ENCODE results near the gene P2RX4. TPM values are rescaled to one million over a fixed set of nuclear protein-coding genes. Genes with fewer than 3 reads are reported as not detected.

The P2RX4 gene
- total RNA-seq, 2 experiments from 2014 or later = 10.8 to 17.7 TPM

GRCh38 chr12:121239351-121240061 is 29.6 kb downstream of the P2RX4 start:
- CTCF ChIA-PET (ENCODE audit: unreplicated experiment) = no interaction called here
- H3K27ac ChIP-seq (ENCODE audit: low read depth, low read length, poor library complexity, severe bottlenecking) = no peak overlapping the region
- H3K4me3 ChIP-seq (ENCODE audit: low read depth, low read length, poor library complexity, severe bottlenecking) = no peak overlapping the region
- POLR2A ChIA-PET = interaction anchor here (0.6 kb wide), 2 partner anchors 19 to 638 kb away, joined by 5 to 6 read pairs; no protein-coding TSS in a partner anchor
- peaks cover 27% of the 10 kb centered on the region for H3K36me3 ChIP-seq (ENCODE audit: insufficient read depth, low read length)
- H3K4me2 ChIP-seq (ENCODE audit: low read length) = no peak overlapping the region
- no peaks in the 10 kb centered on the region for H3K79me2 ChIP-seq (ENCODE audit: insufficient read depth, low read depth, low read length)
- TF ChIP-seq EZH2phosphoT487 (IDR thresholded peaks at IDR 0.05; ENCODE audit: borderline replicate concordance, low read depth, low read length) (no peak), CTCF (conservative IDR thresholded peaks at IDR 0.05; ENCODE audit: low read length) (no peak)
- no peaks in the 10 kb centered on the region for H4K20me1 ChIP-seq (ENCODE audit: insufficient read depth, low read length)
- H3K9me3 ChIP-seq (ENCODE audit: low read length) = no peaks in the 10 kb centered on the region
- no peak for DNase-seq (ENCODE audit: low spot score)
- TSS peak; percentile 46 for BruUV-seq (replicated peaks)
- intact Hi-C loops (cut with micrococcal nuclease; ENCODE audit: unreplicated experiment) = no loop called here
- no peak overlapping the region for H2AFZ ChIP-seq (ENCODE audit: low read length)
- H3K4me1 ChIP-seq (ENCODE audit: insufficient read depth, low read length, poor library complexity, severe bottlenecking) = no peaks in the 10 kb centered on the region
- no peaks in the 10 kb centered on the region for H3K9me2 ChIP-seq (ENCODE audit: insufficient read depth, low read length)

GRCh38 chr12:121240062-121240420 is 30.1 kb downstream of the P2RX4 start:
- no peak overlapping the region for H3K27ac ChIP-seq (ENCODE audit: low read depth, low read length, poor library complexity, severe bottlenecking)
- H3K4me2 ChIP-seq (ENCODE audit: low read length) = no peak overlapping the region
- no peaks in the 10 kb centered on the region for H3K79me2 ChIP-seq (ENCODE audit: insufficient read depth, low read depth, low read length)
- no peaks in the 10 kb centered on the region for H3K9me2 ChIP-seq (ENCODE audit: insufficient read depth, low read length)
- ChIA-PET CTCF (ENCODE audit: unreplicated experiment) (no interaction called here), POLR2A (interaction anchor here (0.5 kb wide), 1 partner anchor 365 kb away, joined by 4 read pairs; no protein-coding TSS in a partner anchor)
- intact Hi-C loops (cut with micrococcal nuclease; ENCODE audit: unreplicated experiment) = no loop called here
- no TSS peak for BruUV-seq (replicated peaks)
- no peaks in the 10 kb centered on the region for H4K20me1 ChIP-seq (ENCODE audit: insufficient read depth, low read length)
- no peaks in the 10 kb centered on the region for H3K9me3 ChIP-seq (ENCODE audit: low read length)
- no peaks in the 10 kb centered on the region for H3K4me1 ChIP-seq (ENCODE audit: insufficient read depth, low read length, poor library complexity, severe bottlenecking)
- DNase-seq (ENCODE audit: low spot score) = no peak
- H2AFZ ChIP-seq (ENCODE audit: low read length) = no peak overlapping the region
- TF ChIP-seq CTCF (conservative IDR thresholded peaks at IDR 0.05; ENCODE audit: low read length) (no peak), EZH2phosphoT487 (IDR thresholded peaks at IDR 0.05; ENCODE audit: borderline replicate concordance, low read depth, low read length) (no peak)
- H3K4me3 ChIP-seq (ENCODE audit: low read depth, low read length, poor library complexity, severe bottlenecking) = no peak overlapping the region
- H3K36me3 ChIP-seq (ENCODE audit: insufficient read depth, low read length) = peaks cover 24% of the 10 kb centered on the region

- no peak for TF ChIP-seq CTCF (conservative IDR thresholded peaks at IDR 0.05; ENCODE audit: low read length)
- TF ChIP-seq EZH2phosphoT487 (IDR thresholded peaks at IDR 0.05; ENCODE audit: borderline replicate concordance, low read depth, low read length) = no peak
- ChIA-PET CTCF (ENCODE audit: unreplicated experiment) (no interaction called here), POLR2A (interaction anchor here (0.5 kb wide), 1 partner anchor 365 kb away, joined by 4 read pairs; no protein-coding TSS in a partner anchor)
- no peak overlapping the region for H3K4me3 ChIP-seq (ENCODE audit: low read depth, low read length, poor library complexity, severe bottlenecking)
- H3K79me2 ChIP-seq (ENCODE audit: insufficient read depth, low read depth, low read length) = no peaks in the 10 kb centered on the region
- H3K9me2 ChIP-seq (ENCODE audit: insufficient read depth, low read length) = no peaks in the 10 kb centered on the region
- no peak for DNase-seq (ENCODE audit: low spot score)
- H3K36me3 ChIP-seq (ENCODE audit: insufficient read depth, low read length) = peaks cover 24% of the 10 kb centered on the region
- H3K27ac ChIP-seq (ENCODE audit: low read depth, low read length, poor library complexity, severe bottlenecking) = no peak overlapping the region
- H4K20me1 ChIP-seq (ENCODE audit: insufficient read depth, low read length) = no peaks in the 10 kb centered on the region
- no TSS peak for BruUV-seq (replicated peaks)
- no peak overlapping the region; the same call in 1 of the 2 replicates for H3K4me2 ChIP-seq (ENCODE audit: low read length)
- no peak overlapping the region for H2AFZ ChIP-seq (ENCODE audit: low read length)
- intact Hi-C loops (cut with micrococcal nuclease; ENCODE audit: unreplicated experiment) = no loop called here
- no peaks in the 10 kb centered on the region for H3K4me1 ChIP-seq (ENCODE audit: insufficient read depth, low read length, poor library complexity, severe bottlenecking)
- H3K9me3 ChIP-seq (ENCODE audit: low read length) = no peaks in the 10 kb centered on the region
These were observed 30.7 kb downstream of the P2RX4 start for GRCh38 chr12:121240484-121241101.
